Upper lobe of left lung (tissue), 4 donors: ENCODE data around the gene IQGAP1.

Experiments used
- EP300 ChIP-seq, 4 donors: sonication (generic); formaldehyde crosslinking; IDR thresholded peaks; one replicate each; pipeline ENCODE4 v1.5.1; 2017; ENCODE audit warnings: antibody characterized with exemption in 4 of 4, control low read depth in 2 of 4
- TF ChIP-seq, protein P1 (sequence below), 6 experiments: fragments of 450-650 bp in 4 of 6; fragments of 200-600 bp in 2 of 6; sonication (generic) in 2 of 6; IDR thresholded peaks; one replicate each; pipeline ENCODE4 v1.5.1; 2016 to 2019; ENCODE audit warnings: antibody characterized with exemption in 6 of 6

DNA sequence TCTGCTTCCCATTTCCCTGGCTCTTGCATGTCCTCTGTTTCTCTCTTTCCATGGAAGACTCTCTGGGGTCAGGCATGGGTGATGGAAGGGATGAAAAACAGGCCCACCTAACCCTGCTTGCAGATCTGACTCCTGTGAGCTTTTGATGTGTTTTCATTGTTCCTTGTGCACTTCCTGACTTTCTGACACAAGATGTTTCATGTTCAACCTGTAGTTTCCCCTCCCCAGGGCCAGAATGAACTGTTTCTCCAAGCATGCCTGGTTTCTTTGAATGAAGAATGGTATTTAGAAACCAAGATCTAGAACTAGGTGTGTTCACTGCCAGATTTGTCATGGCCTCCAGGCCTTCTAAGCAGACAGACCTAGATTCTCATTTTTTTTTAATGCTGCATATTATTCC lies 105.6 kb downstream of the IQGAP1 start:
- TF ChIP-seq EP300 (IDR thresholded peaks at IDR 0.05) = no peak
- TF ChIP-seq, protein P1, sequence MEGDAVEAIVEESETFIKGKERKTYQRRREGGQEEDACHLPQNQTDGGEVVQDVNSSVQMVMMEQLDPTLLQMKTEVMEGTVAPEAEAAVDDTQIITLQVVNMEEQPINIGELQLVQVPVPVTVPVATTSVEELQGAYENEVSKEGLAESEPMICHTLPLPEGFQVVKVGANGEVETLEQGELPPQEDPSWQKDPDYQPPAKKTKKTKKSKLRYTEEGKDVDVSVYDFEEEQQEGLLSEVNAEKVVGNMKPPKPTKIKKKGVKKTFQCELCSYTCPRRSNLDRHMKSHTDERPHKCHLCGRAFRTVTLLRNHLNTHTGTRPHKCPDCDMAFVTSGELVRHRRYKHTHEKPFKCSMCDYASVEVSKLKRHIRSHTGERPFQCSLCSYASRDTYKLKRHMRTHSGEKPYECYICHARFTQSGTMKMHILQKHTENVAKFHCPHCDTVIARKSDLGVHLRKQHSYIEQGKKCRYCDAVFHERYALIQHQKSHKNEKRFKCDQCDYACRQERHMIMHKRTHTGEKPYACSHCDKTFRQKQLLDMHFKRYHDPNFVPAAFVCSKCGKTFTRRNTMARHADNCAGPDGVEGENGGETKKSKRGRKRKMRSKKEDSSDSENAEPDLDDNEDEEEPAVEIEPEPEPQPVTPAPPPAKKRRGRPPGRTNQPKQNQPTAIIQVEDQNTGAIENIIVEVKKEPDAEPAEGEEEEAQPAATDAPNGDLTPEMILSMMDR (IDR thresholded peaks at IDR 0.05) = no peak
